T-helper 1 cell treated with Interleukin-12 subunit alpha and Interleukin-12 subunit beta and Interleukin-4 antibody, amounts not matched to agents 30 ng/mL and 1 ng/mL, for 36 hours (primary cell): ENCODE data around the gene SPINT2. TPM values are rescaled to one million over a fixed set of nuclear protein-coding genes. Genes with fewer than 3 reads are reported as not detected.

Source experiments
- intact Hi-C: fragments of 100-400 bp; cut with micrococcal nuclease; formaldehyde crosslinking; loops from one replicate; pipeline ENCODE4 v1.15.1; 2024
- total RNA-seq: library from RNA; stranded (reverse); gene quantifications from 2 replicates; pipeline ENCODE4 v1.2.3, GENCODE V29; 2022

The SPINT2 gene
- total RNA-seq, 1 donor from 2014 or later = 75.5 TPM

DNA sequence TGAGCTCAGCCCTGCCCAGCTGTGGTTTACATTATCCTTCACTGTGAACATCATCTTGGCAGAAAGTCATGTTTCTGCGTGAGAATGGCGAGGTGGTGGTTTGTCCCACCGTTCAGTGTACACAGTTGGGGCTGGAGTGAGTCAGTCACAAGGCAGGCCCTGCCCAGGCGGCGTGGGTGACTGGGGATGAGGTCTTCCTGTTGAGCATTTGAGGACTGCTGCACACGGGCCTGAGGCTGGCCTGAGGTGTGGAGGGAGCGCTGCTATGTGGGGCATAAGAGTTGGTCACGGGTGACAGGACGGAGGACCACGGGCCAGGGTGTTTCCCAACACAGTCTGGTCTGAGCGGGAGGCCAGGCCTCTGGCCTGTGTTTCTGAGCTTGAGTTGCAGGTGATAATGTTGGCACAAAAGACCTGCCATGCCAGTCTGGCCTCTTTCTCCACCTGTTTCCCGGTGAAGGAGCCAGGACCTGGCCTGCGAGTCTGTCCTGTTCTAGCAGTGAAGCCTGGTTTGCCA lies 26.3 kb downstream of the SPINT2 start:
- intact Hi-C loops = no loop called here

DNA sequence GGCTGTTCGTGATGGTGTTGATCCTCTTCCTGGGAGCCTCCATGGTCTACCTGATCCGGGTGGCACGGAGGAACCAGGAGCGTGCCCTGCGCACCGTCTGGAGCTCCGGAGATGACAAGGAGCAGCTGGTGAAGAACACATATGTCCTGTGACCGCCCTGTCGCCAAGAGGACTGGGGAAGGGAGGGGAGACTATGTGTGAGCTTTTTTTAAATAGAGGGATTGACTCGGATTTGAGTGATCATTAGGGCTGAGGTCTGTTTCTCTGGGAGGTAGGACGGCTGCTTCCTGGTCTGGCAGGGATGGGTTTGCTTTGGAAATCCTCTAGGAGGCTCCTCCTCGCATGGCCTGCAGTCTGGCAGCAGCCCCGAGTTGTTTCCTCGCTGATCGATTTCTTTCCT lies 27.5 kb downstream of the SPINT2 start:
- intact Hi-C loops = no loop called here

DNA sequence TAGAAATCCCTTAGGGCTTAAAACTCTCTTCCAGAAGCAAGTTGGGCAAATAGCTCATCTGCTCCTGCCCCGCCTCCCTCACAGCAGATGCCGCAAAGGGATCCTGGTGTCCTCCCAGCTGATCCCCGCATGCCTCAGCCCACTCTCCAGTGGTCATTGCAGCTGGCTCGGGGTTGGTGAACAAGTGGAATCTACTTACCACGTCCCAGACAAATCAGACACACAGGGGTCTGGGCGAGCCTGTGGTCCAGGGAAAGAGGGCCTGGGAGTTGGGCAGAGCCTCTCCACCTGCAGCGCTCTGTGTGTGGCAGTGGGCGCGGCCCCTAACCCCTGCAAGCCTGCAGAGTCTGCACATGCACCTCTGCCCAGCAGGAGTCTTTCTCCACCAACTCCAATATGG lies 28.9 kb downstream of the SPINT2 start:
- intact Hi-C loops = no loop called here

DNA sequence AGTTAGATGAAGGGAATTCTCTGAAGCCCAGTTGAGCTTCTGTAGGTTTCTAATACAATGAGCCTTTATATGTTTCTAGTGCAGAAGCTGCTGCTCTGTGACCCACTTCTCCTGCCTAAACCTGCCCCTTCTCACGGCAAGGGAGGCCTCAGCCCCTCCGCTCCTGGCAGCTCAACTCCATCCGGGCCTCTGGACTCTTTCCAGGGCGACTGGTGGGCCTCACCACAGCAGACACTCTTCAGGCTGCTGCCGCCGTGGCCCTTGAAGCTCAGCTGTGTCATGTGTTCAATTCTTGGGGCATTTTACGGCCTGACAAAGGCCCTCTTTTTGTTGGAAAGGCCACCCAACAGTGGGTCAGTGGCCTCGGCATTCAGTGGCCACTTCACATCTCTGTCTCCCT lies 29.7 kb downstream of the SPINT2 start:
- intact Hi-C loops = no loop called here

DNA sequence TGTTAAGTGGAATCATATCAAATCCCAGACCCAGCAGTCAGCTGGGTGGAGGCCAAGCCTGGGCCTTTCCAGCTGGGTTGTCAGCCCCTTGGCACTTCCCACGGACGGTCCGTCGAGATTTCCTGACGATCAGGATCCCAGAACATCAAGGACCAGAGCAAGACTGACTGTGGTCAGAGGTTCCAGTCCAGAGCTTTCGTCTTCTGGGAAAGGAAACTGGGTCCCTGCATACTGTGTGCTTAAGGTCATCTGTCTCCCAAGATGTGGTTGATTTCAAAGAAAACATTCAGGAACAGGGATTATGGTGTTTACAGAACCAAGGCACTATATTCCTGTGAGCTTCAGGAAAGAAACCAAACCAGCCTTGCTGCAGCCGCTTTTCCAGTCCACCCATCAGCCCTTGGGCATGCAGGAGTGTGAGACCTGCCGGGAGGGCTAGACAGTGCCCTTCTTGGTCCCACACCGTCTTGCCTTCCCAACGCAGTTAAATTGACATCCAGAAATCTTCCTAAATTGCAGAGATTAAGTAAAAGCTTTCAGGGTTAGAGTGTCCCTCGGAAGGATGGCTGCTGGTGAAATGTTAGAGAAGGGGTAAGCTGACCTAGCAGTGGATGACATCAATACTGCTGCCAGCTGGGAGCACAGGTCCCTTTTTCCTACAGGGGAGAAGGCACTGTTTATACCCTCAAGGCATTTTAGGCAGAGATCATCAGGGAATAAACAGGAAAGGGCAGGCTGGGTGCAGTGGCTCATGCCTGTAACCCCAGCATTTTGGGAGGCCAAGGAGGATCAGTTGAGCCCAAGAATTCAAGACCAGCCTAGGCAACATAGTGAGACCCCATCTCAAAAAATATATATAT lies 34.7 kb downstream of the SPINT2 start:
- intact Hi-C loops = no loop called here

DNA sequence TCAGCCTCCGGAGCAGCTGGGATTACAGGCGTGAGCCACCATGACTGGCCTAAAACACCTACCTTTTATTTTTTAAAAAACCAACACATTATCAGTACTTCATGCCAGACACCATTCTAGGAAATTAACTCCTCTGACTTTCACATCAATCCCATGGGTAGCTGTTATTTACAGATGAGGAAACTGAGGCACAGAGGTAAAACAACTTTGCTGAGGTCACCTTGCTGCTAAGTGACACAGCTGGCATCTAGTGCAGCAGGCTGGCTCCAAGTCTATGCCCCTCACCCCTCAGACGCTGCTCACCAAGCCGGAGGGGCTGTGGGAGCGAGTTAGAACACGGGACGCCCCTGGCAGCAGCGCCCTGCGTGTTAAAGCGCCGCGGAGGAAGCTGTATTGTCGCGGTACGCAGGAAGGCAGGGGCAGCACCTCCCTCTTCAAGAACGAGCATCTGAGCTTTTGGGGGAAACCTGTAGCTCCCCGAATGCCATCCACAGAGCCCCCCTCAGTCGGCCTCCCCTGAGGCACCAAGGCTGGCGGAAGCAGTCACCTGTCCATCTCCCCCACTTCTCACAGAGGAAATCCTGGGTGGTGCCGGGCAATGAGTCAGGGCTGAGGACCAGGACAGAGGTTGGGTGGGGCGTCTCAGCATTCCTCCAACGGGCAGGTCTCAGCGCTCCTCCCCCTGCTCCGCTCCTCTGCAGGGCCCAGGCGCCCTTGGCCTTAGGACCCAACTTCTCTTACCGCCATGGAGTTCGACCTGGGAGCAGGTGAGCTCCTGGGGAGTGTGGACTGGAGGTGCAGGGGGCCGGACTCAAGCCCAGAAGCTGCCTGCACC lies 39.4 kb downstream of the SPINT2 start, which contains the start of gene C19orf33:
Gene C19orf33 (plus strand): TSS at position 735 of the 835 bp plus-strand sequence. CDS start 11 bp downstream, at position 746.
- intact Hi-C loops = no loop called here

DNA sequence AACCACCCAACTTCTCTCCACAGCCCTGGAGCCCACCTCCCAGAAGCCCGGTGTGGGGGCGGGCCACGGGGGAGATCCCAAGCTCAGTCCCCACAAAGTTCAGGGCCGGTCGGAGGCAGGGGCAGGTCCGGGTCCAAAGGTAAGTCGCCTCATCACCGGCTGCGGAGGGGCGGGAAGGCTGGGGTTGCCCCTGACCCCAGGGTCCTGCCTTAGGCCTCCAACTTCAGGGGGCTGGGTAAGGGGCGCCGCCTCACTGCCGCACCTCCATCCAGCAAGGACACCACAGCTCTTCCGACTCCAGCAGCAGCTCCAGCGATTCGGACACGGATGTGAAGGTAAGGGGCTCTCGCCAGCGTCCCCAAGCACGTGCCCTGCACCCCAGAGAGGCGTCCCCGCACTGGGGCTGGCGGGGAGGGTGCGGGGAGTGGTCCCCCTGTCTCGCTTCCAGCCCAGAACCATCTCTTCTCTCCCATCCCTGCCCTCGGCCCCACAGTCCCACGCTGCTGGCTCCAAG lies 40.0 kb downstream of the SPINT2 start:
- intact Hi-C loops = no loop called here

DNA sequence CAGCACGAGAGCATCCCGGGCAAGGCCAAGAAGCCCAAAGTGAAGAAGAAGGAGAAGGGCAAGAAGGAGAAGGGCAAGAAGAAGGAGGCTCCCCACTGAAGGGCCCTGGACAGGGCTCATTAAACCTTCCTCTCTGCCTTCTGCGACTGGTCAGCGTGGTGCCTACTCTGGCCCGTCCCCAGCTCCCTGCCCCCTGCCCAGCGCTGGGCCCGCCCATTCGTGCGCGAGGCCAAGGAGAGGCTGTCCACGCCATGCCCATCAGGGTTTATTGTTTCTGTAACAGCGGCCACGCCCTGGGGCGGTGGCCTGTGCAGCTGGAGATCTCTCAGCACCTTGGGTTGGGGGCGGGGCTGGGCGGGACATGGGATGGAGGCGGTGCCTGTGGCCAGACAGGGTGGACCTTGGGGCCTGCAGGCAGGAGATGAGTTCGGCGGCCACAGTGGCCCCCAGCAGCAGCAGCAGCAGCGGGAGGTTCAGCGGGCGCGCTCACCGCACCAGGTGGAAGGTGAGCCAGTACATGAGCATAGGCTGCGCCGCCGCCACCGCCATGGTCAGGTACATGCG lies 40.6 kb downstream of the SPINT2 start:
- intact Hi-C loops = no loop called here

DNA sequence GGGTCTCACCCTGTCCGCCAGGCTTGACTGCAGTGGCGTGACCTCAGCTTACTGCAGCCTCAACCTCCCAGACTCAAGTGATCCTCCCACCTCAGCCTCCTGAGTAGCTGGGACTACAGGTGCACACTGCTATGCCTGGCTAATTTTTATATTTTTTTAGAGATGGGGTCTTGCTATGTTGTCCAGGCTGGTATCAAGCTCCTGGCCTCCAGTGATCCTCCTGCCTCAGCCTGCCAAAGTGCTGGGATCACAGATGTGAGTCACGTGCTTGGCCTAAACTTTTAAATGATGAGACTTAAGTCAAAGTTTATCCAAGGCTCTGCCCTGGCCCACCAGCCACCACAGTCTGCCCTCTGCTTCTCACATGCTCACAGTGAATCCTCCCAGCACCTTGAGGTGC lies 41.9 kb downstream of the SPINT2 start:
- intact Hi-C loops = no loop called here

DNA sequence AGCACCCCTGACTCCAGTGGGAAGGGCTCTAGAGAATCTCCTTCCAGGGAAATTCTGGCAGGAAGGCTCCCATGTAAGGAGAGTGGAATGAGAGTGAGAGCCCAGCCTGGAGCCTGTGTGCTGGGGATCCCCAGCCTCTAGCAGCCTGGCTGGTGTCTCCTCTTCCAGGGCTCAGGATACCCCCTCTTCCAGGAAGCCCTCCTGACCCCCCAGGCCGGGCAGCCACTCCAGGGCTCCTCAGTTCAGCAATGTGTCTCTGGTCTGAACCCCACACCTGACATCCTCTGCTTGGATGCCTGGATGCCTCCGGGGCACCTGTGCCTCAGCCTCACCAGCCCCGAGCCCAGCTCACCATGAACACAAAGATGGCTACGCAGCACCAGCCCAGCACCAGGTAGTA lies 42.7 kb downstream of the SPINT2 start:
- intact Hi-C loops = no loop called here

DNA sequence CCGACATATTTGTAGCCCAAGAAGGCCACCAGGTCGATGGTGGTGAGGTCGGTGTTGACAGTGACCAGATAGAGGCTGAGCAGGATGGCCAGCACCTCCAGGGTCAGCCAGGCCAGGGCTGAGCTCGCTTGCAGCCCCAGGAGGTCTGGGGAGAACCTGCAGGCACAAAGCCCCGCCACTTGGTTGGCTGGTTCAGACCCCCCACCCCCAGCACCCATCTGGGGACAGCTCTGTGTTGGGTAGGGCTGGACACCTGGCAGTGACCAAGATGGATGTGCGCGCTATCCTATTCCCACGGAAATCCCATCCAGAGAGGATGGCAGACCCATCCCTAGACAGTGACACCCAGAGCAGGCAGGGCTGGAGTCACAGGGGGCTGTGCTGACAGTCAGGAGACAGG lies 43.2 kb downstream of the SPINT2 start:
- intact Hi-C loops = no loop called here

DNA sequence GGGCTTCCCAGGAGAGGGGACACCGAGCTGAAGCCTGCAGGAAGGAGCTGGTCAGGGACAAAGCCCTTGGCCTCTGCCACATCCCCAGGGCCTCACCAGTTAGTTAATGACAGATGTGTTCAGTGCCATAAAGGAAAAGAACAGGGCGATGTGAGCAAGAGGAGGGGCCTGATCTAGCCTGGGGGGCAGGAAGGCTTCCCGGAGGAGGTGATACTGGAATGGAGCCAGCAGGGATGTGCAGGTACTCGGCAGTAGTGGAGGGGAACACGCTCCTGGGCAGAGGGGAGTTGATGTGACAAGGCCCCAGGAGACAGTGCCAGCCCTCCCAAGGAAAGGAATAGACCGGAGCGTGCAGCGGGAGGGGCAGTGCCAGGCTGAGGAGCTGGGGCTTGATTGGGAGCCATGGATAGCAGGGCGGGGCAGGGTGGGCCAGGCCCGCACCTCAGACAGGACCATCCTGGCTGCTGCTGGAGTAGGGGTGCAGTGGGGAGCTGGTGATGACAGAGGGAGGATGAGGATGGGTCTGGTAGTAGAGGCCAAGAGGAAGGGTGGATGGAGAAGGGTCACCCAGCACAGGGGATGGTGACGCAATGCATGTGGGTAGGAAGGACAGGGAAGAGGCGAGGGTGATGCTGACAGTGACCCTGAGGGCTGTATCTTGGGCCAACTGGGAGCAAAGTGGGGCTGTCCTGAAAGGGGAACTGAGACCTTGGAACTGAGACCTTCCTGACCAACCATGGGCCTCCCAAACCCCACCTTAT lies 43.8 kb downstream of the SPINT2 start:
- intact Hi-C loops = no loop called here

DNA sequence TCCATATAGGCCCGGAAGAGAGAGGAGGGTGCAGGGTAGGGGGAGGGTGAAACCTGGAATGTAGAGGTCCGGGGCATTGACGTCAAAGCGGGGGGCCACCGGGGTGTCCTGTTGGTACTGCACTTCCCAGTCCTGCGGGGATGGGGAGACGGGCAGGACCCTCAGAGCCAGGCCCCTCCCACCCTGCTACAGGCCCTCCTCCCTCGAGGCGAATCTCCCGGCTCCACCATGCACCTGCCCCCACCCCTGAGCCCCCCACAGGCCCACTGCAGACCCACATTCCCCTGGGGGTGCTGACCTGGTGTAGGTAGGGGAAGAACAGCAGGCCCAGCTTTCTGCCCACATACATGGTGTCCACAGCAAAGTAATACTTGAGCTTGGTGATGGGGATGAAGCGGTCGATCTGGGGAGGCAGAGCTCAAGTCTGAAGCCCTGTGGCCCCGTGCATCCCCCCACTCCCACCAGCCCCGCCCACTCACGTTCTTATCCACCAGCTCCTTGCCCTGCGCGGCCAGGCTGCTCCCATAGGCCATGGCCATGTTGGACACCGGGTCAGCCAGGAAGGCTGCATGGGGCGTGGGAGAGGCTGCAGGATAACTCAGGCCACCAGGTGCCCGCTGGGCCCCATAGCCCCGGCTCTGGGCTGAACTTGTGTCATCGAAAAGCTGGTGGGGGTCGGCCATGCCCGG lies 44.7 kb downstream of the SPINT2 start:
- intact Hi-C loops = no loop called here

DNA sequence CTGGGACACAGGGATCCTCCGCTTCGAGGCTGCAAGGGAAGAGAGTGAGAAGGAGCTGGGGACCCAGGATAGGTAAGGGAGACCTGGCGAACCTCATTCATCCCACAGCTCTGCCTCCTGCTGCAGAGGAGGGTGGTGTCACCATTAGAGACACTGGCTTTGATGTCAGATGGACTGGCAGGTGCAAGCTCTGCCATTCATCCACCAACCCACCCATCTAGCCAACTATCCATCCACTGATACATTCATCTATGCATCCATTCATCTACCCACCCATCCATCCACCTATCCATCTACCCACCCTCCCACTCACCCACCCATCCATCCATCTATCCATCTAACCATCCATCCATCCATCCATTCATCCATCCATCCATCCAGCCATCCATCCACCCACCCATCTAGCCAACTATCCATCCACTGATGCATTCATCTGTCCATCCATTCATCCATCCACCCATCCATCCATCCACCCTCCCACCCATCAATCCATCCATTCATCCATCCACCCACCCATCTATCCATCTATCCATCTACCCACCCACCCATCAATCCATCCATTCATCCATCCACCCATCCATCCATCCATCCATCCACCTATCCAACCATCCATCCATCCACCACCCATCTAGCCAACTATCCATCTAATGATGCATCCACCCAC lies 45.4 kb downstream of the SPINT2 start:
- intact Hi-C loops = no loop called here

DNA sequence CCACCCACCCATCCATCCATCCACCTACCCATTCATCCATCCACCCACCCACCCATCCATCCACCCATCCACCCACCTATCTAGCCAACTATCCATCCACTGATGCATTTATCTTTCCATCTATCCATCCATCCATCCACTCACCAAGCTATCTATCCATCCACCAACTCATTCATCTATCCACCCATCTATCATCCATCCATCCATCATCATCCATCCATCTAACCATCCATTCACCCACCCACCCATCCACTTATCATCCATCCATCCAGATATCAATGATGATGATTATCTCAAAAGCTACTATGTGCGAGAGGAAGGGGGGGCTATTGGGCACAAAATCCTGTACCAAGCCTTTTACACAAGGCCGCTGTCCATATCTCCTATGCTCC lies 45.9 kb downstream of the SPINT2 start:
- intact Hi-C loops = no loop called here

DNA sequence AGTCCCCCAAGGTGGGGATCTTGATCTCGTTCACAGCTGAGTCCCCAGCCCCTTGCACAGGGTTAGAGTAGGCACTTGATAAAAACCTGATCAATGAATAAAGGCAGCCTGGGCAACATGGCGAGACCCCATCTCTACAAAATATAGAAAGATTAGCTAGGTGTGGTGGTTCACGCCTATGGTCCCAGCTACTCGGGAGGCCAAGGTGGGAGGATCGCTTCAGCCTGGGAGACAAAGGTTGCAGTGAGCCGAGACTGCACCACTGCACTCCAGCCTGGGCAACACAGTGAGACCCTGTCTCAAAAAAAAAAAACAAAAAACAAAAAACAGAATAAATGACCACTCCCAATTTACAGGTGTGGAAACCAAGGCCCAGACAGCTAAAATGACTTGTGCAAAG lies 46.6 kb downstream of the SPINT2 start:
- intact Hi-C loops = no loop called here

DNA sequence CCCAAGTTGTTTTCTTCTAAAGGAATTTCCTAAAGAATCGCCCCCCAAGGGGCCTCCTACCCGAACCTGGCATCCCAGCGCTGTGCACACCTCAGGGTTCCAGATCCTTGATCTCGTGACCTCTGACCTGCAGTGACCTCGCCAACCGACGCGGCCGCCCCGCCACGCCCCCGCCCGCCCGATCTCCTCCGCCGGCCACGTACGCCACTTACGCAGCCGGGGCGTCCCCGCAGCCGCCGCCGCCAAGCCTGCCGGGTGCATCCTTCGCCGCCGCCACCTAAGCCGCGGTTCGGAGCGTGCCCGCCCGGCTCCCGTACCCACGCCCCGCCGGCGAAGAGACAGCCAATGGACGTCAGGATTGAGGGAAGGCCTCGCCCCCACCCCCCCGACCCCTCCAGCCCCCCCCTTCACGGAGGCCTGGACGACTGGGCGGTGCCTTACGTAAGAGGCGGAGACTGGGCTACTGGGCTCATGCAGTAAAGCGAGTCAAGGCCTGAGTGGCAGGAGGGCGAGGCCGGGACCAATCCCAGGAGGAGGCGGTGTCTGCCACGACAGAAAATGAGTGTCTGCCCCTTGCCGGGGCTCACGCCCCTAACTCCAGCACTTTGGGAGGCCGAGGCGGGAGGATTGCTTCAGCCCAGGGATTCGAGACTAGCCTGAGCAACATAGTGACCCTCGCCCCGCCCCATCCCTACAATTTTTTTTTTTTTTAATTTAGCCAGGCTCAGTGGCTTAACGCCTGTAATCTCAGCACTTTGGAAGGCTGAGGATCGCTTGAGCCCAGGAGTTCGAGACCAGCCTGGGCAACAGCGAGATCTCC lies 51.5 kb downstream of the SPINT2 start, which contains the start of gene YIF1B:
Gene YIF1B (minus strand): TSS at position 291 of the 820 bp plus-strand sequence. CDS start 30 bp downstream, at position 261.
- intact Hi-C loops = loop anchor here (1.0 to 5.0 kb wide), 12 partner anchors 19 to 849 kb away; partner anchors contain the start of genes CATSPERG, GGN, PPP1R14A and PSMD8

DNA sequence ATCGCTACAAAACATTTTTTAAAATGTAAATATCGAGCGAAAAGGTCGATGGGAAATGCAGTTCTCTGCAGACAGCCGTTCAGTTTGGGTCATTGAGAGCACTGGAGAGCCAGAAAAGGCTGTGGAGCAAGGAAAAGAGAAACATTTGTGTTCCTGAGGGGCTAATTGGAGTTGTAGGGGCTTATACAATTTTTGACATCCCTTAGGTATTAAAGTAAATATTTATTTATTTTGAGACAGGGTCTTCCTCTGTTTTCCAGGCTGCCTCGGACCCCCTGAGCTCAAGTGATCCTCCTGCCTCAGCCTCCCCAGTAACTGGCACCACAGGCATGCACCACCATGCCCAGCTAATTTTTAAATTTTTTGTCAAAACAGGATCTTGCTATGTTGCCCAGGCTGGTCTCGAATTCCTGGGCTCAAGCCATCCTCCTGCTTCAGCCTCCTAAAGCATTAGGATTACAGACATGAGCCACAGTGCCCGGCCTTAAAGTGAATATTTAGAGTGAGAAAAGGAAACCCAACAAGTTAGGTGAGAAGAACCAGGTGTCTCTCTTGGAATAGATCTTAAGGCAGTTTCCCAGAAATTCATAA lies 52.2 kb downstream of the SPINT2 start:
- intact Hi-C loops = loop anchor here (1.0 to 5.0 kb wide), 11 partner anchors 19 to 849 kb away; partner anchors contain the start of genes CATSPERG, GGN, PPP1R14A and PSMD8
